Type B pancreatic cell (in vitro differentiated cells): ENCODE measurements around the gene GMPS. TPM values are rescaled to one million over a fixed set of nuclear protein-coding genes. Genes with fewer than 3 reads are reported as not detected.
"Not testable (repeated sequence)": the region's sequence is repeated elsewhere in the genome, so short reads cannot be mapped to it uniquely, and the experiment has no call there.

Experiments
- DNase-seq: peaks from one replicate; pipeline ENCODE4 v3.0.0; 2021; ENCODE audit warnings: mixed read lengths; ENCODE audit not compliant: unreplicated experiment; ENCODE audit errors: extremely low spot score
- H3K27ac Mint-ChIP-seq: 2 replicates; pipeline ENCODE4 v1.8.0; 2021; ENCODE audit warnings: mild to moderate bottlenecking, mixed read lengths
- H3K27me3 Mint-ChIP-seq: 2 replicates; pipeline ENCODE4 v1.8.0; 2021; ENCODE audit warnings: mixed read lengths
- H3K36me3 Mint-ChIP-seq: 2 replicates; pipeline ENCODE4 v1.8.0; 2021; ENCODE audit warnings: mixed read lengths
- H3K4me1 Mint-ChIP-seq: one replicate; pipeline ENCODE4 v1.8.0; 2021; ENCODE audit warnings: mixed read lengths; ENCODE audit not compliant: unreplicated experiment
- H3K4me3 Mint-ChIP-seq: 2 replicates; pipeline ENCODE4 v1.8.0; 2021; ENCODE audit warnings: mild to moderate bottlenecking, mixed read lengths
- H3K9me3 Mint-ChIP-seq: 2 replicates; pipeline ENCODE4 v1.8.0; 2021; ENCODE audit warnings: mixed read lengths
- total RNA-seq: library from RNA; stranded (reverse); gene quantifications from 2 replicates; pipeline ENCODE4 v1.2.1, GENCODE V29; 2021; ENCODE audit warnings: low replicate concordance
- TF ChIP-seq, protein P1 (sequence below): fragments of 200-600 bp; sonication (generic); conservative IDR thresholded peaks from 2 replicates; pipeline ENCODE4 v1.5.0; 2021; ENCODE audit warnings: antibody characterized with exemption, mild to moderate bottlenecking

The GMPS gene
- total RNA-seq, 1 donor from 2014 or later: 90.4 TPM

DNA sequence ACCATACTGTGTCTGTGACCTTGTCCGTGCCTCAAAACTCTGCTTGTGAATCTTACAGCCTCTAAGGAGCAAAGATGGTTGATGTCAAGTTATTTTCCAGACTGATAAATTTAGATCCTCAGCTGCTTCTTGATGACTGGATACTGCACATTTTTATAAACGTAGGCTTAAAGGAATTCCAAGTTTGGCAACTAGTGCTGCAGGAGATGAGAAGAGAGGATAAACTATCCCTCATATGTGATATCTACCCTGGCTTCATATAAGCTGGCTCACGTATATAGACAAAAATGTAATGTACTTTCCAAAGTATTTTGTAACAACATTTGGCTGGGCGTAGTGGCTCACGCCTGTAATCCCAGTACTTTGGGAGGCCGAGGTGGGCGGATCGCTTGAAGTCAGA, 89.6 kb downstream of the GMPS start:
- Mint-ChIP-seq H3K36me3 (no peaks in the 10 kb centered on the region), H3K4me1 (no peaks in the 10 kb centered on the region), H3K27ac (no peak overlapping the region)

DNA sequence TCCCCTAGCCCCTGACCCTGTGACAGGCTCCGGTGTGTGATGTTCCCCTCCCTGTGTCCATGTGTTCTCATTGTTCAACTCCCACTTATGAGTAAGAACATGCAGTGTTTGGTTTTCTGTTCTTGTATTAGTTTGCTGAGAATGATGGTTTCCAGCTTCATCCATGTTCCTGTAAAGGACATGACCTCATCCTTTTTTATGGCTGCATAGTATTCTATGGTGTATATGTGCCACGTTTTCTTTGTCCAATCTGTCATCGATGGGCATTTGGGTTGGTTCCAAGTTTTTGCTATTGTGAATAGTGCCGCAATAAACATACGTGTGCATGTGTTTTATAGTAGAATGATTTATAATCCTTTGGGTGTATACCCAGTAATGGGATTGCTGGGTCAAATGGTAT, 90.6 kb downstream of the GMPS start:
- H3K4me1 Mint-ChIP-seq, DNase-seq, H3K27ac Mint-ChIP-seq, H3K36me3 Mint-ChIP-seq, H3K4me3 Mint-ChIP-seq, H3K9me3 Mint-ChIP-seq, H3K27me3 Mint-ChIP-seq: not testable (repeated sequence)

More for the DNA sequence above, 89.6 kb downstream of the GMPS start:
- Mint-ChIP-seq H3K27me3 (no peaks in the 10 kb centered on the region), H3K4me3 (no peak overlapping the region), H3K9me3 (no peaks in the 10 kb centered on the region)
- TF ChIP-seq, protein P1, sequence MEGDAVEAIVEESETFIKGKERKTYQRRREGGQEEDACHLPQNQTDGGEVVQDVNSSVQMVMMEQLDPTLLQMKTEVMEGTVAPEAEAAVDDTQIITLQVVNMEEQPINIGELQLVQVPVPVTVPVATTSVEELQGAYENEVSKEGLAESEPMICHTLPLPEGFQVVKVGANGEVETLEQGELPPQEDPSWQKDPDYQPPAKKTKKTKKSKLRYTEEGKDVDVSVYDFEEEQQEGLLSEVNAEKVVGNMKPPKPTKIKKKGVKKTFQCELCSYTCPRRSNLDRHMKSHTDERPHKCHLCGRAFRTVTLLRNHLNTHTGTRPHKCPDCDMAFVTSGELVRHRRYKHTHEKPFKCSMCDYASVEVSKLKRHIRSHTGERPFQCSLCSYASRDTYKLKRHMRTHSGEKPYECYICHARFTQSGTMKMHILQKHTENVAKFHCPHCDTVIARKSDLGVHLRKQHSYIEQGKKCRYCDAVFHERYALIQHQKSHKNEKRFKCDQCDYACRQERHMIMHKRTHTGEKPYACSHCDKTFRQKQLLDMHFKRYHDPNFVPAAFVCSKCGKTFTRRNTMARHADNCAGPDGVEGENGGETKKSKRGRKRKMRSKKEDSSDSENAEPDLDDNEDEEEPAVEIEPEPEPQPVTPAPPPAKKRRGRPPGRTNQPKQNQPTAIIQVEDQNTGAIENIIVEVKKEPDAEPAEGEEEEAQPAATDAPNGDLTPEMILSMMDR: no peak
- no peak for DNase-seq

DNA sequence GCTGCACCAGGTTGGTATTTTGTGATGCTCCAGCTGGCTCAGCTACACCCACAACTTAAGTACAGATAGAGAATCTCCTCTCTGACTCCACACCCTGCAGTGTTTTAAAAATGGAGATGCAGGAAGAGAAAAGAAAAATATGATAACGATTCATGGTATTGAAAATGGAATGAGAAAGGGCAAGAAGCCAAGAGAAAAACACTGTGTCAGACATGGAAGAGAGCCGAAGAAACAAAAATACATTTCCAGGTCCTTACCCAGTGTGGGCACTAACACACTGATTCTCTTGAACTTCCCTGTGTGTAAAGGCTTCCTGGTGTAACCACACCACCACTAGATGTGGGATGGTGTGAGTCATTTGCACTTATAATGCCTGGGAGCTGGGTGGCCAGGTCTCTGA, 93.1 kb downstream of the GMPS start:
- H3K4me3 Mint-ChIP-seq: no peak overlapping the region
- no peak overlapping the region for H3K27ac Mint-ChIP-seq
- H3K27me3 Mint-ChIP-seq: no peaks in the 10 kb centered on the region
- no peaks in the 10 kb centered on the region for H3K4me1 Mint-ChIP-seq
- H3K9me3 Mint-ChIP-seq: no peaks in the 10 kb centered on the region
- no peak for DNase-seq
- TF ChIP-seq, protein P1: no peak
- no peaks in the 10 kb centered on the region for H3K36me3 Mint-ChIP-seq

DNA sequence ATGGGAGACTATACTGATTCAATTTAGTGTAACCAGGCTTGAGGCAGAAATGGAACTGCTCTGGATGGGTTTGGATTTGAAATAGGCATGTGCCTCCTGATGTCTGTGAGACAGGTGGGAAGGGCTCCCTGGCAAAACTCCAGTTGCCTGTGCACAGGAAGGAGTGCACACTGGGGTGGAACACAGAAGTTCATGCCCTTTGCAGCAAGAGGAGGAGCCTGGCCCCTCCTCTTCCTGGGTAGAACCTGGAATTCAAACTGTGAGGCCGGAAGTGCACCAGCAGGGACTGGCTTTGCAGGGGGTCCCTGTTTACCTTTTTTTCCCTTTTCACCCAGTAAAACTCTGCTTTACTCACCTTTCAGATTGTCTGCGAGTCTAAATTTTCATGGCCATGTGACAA, 99.9 kb downstream of the GMPS start:
- Mint-ChIP-seq H3K4me1 (no peaks in the 10 kb centered on the region), H3K36me3 (no peaks in the 10 kb centered on the region), H3K27me3 (no peaks in the 10 kb centered on the region), H3K27ac (no peak overlapping the region), H3K4me3 (no peak overlapping the region), H3K9me3 (no peaks in the 10 kb centered on the region)
- DNase-seq: no peak
- TF ChIP-seq, protein P1: no peak

DNA sequence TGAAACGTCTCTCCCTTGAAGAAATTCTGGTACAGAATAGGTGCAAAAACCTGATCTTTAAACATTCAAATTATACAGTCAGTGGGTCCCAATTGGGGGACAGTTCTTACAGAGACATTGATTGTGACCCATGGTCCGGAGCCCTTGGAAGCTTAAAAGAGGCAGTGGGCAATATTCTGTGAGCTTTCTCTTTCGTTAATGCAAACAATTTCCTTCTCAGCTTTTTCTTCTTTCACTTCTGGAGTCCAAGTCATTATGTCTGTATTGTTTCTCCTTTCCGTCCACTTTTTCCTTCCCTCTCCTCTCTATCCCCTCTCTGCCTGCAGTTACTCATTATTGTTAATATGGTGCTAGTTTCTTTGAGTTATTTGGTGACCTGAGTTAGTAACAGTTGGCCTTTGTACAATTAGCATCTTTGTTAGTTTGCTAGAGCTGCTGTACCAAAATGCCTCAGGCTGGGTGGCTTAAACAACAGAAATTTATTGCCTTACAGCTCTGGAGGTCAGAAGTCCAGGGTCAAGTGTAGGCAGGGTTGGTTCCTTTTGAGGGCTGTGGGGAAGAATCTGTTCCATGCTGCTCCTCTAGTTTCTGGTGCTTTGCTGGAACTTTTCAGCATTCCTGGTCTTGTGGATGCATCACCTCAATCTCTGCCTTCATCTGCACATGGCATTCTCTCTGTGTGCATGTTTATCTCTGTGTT, 102.6 kb downstream of the GMPS start:
- DNase-seq: no peak
- Mint-ChIP-seq H3K36me3 (no peaks in the 10 kb centered on the region), H3K4me1 (no peaks in the 10 kb centered on the region), H3K27me3 (no peaks in the 10 kb centered on the region), H3K4me3 (no peak overlapping the region), H3K9me3 (no peaks in the 10 kb centered on the region), H3K27ac (no peak overlapping the region)
- TF ChIP-seq, protein P1: no peak

DNA sequence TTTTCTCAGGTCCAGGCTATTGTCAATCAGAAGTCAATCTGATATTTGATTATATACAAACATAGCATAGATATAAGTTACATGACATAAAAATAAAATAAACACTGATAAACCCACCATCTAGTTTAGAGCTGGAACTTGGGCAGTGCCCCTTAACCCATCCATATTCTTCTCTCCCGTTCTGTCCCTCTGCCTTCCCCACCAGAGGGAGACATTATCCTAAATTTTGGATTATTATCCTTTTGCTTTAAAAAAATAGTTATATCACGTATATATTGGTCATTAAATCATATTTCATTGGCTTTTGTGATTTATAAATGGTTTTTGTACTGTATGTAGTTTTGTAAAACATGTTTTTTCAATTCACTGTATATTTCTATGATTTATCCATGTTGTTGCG, 107.9 kb downstream of the GMPS start:
- H3K4me3 Mint-ChIP-seq: no peak overlapping the region
- H3K36me3 Mint-ChIP-seq: no peaks in the 10 kb centered on the region
- TF ChIP-seq, protein P1: peak; percentile 62
- H3K27ac Mint-ChIP-seq: no peak overlapping the region
- H3K9me3 Mint-ChIP-seq: no peaks in the 10 kb centered on the region
- no peaks in the 10 kb centered on the region for H3K4me1 Mint-ChIP-seq
- H3K27me3 Mint-ChIP-seq: no peaks in the 10 kb centered on the region
- DNase-seq: no peak
